GM12891 (cell line): ENCODE measurements around the gene NOCT.
"Not testable (repeated sequence)": the region's sequence is repeated elsewhere in the genome, so short reads cannot be mapped to it uniquely, and the experiment has no call there.

Source experiments
- DNase-seq: peaks from one replicate; pipeline ENCODE4 v3.0.0; 2011; ENCODE audit warnings: low spot score; ENCODE audit not compliant: insufficient read length
- FAIRE-seq: peaks from 2 replicates; lab custom pipeline; 2011; peaks lifted over from hg19 to GRCh38; lab: Jason Lieb, UNC
- PAX5 ChIP-seq: IDR thresholded peaks from 2 replicates; pipeline ENCODE4 v1.6.1; 2011; ENCODE audit warnings: low read length, moderate library complexity, mild to moderate bottlenecking; ENCODE audit not compliant: insufficient read depth, severe bottlenecking
- POLR2A ChIP-seq: IDR thresholded peaks from 2 replicates; pipeline ENCODE4 v1.6.1; 2011; ENCODE audit warnings: low read depth, low read length, control low read depth
- POLR2AphosphoS5 ChIP-seq: IDR thresholded peaks from 2 replicates; pipeline ENCODE4 v1.6.1; 2011; ENCODE audit warnings: low read depth, low read length, control low read depth
- POU2F2 ChIP-seq: IDR thresholded peaks from 2 replicates; pipeline ENCODE4 v1.6.1; 2011; ENCODE audit warnings: low read depth, mild to moderate bottlenecking, control low read depth, low read length, moderate library complexity
- SPI1 ChIP-seq: IDR thresholded peaks from 2 replicates; pipeline ENCODE4 v1.6.1; 2011; ENCODE audit warnings: low read depth, low read length, control low read depth
- TAF1 ChIP-seq: IDR thresholded peaks from 2 replicates; pipeline ENCODE4 v1.6.1; 2011; ENCODE audit warnings: low read depth, low read length, control low read depth

The NOCT gene

GRCh38 chr4:139009702-139010101 is 5.9 kb upstream of the NOCT start:
- DNase-seq (no peak), FAIRE-seq (no peak)
- TF ChIP-seq PAX5 (no peak), TAF1 (no peak), POLR2A (no peak), POU2F2 (no peak), SPI1 (no peak), POLR2AphosphoS5 (no peak)

DNA sequence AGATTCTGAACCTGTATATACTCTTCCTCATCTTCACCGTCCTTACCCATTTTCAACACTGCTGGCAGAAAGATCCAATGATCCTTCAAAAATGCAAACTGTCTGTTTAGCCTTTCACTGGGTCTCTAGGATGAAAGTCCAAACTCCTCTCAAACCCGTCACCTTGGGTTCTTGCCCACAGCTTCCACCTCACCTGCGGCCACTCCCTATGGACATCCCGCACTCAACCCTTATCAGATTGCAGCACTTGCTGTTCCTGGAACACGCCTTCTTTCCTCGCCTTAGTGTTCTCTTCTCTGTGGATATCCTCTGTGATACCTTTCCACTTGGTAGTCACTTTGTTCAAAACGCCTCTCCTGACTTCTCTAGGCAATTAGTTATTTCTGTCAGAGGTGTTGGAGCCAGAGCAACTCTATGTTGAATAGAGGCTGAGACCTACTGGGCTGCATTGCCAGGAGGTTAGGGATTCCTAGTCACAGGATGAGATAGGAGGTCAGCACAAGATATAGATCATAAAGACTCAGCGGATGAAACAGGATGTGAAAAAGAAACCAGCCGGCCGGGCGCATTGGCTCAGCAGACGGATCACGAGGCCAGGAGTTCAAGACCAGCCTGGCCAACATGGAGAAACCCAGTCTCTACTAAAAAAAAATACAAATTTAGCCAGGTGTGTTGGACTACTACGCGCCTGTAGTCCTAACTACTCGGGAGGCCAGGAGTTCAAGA is 4.2 kb upstream of the NOCT start:
- no peak for DNase-seq
- no peak for FAIRE-seq
- TF ChIP-seq POU2F2 (no peak), TAF1 (no peak), POLR2A (no peak), PAX5 (no peak), POLR2AphosphoS5 (no peak), SPI1 (no peak)

- no peak for DNase-seq
- FAIRE-seq = no peak
- no peak for TF ChIP-seq SPI1
- no peak for TF ChIP-seq POLR2AphosphoS5
- TF ChIP-seq PAX5 = no peak
- TF ChIP-seq POLR2A = no peak
- no peak for TF ChIP-seq TAF1
- no peak; the same call in 1 of the 2 replicates for TF ChIP-seq POU2F2
Observed at GRCh38 chr4:139014371-139015268, 961 bp upstream of the NOCT start.

DNA sequence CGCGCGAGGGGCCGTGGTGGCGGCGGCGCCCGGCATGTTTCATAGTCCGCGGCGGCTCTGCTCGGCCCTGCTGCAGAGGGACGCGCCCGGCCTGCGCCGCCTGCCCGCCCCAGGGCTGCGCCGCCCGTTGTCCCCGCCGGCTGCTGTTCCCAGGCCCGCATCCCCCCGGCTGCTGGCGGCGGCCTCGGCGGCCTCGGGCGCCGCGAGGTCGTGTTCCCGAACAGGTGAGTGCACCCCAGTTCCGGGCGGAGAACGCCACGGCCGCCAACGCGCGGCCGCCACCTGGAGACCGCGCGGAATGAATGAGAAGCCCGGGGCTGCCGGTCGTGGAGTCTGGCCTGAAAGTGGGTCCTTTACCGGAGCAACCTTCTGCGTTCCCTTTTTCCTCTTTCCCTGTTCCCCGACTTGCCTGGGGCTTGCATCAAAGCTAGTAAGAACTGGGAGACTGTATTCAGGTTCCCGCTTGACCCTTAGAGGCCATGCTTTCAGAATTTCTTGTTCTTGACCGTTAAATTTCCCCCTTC is 429 bp downstream of the NOCT start:
- TF ChIP-seq POLR2A (no peak), POLR2AphosphoS5 (no peak), PAX5 (no peak), SPI1 (peak; percentile 7; the same call in 1 of the 2 replicates)
- DNase-seq = peak; percentile 44
- FAIRE-seq = no peak

DNA sequence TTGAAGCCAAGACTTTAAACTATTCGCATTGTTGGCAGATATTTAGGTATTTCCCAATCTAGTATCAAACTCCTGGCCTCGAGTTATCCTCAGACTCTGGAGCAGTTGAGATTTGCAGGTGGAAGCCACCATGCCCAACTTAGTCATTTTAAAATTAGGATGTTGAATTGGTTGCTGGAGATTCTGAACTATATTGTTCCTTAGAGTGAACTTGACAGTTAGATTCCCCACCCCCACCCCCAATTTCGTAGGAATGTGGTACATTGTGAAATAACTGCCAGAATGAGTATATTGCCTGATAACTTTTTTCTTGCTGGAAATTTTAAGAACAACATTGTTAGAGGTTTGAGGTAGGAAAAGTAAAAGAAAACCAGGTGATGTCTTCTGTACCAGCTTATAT is 2.3 kb downstream of the NOCT start:
- no peak for DNase-seq
- no peak for TF ChIP-seq POLR2A
- TF ChIP-seq TAF1 = no peak
- TF ChIP-seq PAX5 = no peak
- no peak for TF ChIP-seq POU2F2
- TF ChIP-seq POLR2AphosphoS5 = no peak
- TF ChIP-seq SPI1 = no peak
- no peak for FAIRE-seq

DNA sequence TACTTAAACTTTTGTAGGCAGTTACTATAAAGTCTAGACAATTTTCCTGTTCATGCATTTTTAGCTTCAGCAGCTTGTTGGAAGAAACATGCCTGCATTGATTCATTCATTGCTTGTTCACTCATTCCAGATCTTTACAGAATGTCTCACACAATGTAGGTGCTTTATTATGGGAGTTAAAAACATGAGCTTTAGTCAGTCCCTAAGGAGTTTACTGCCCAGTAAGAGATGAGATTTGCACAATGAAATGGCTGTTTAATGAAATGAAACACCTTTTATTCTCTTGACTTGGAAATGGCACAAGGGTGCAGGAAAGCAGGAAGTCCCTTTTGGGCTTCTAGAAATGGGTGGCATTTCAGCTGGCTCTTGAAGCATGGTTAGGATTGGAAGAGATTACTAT is 2.9 kb downstream of the NOCT start:
- DNase-seq (no peak), FAIRE-seq (no peak)
- no peak for TF ChIP-seq POU2F2
- no peak for TF ChIP-seq PAX5
- TF ChIP-seq POLR2A = no peak

DNA sequence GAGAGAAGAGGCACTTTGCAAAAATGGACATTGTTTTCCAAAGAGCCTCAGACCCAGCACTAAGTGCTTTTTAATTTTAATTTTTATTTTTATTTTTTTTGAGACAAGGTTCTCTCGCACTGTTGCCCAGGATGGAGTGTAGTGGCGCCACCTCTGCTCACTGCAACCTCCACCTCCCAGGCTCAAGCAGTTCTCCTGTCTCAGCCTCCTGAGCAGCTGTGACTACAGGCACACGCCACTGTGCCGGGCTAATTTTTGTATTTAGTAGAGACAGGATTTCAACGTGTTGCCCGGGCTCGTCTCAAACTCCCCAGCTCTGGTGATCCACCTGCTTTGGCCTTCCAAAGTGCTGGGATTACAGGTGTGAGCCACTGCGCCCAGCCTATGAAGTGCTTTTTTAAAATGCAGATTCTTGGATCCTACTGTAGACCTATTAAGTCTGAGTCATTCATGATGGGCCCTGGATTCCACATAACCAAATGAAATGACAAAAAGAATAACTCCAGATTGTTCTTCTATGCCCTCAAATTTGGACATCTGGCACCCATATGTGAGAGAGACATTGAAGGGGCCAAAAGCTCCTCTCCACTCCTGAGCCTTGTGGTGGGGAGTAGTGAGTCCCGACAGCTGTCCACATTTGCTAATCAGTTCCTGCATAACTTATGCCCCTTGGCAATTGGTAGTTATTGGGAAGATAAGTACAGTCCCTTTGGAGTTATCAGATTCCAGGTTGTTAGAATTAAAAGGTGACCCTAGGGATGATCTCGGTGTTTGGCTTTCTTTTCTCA is 3.6 kb downstream of the NOCT start:
- no peak for FAIRE-seq
- DNase-seq = no peak
- TF ChIP-seq PAX5 = no peak
- TF ChIP-seq POU2F2 = no peak
- no peak for TF ChIP-seq SPI1
- no peak for TF ChIP-seq TAF1
- no peak for TF ChIP-seq POLR2AphosphoS5
- TF ChIP-seq POLR2A = no peak

DNA sequence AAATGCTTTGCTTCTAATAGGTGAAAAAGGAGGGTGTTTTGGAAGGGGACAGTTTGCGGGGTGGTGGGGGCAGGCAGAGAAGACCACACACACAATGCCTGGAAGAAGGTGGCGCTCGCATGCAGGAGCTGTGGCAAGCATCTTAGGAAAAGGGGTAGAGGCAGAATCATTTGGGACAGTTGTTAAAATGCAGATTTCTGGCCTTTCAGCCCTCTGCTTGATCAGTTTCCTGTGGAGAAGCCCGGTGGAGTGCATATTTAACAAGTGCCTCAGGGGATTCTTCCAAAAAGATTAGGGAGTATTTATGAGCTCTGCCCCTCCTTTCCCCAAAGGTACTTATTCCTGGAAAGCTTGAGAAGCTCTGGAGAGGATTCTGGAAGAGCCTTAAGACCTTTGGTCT is 4.8 kb downstream of the NOCT start:
- no peak for TF ChIP-seq POLR2AphosphoS5
- TF ChIP-seq POLR2A = no peak
- TF ChIP-seq TAF1 = no peak
- TF ChIP-seq POU2F2 = no peak
- no peak for TF ChIP-seq PAX5
- TF ChIP-seq SPI1 = no peak
- DNase-seq (no peak), FAIRE-seq (no peak)

- FAIRE-seq, DNase-seq: not testable (repeated sequence)
Observed at GRCh38 chr4:139021071-139021470, 5.5 kb downstream of the NOCT start.
